HFFc6 (cell line): Measurements from ENCODE around the gene SAMD8. TPM values are rescaled to one million over a fixed set of nuclear protein-coding genes. Genes with fewer than 3 reads are reported as not detected.

Experiments used
- DNase-seq: peaks from one replicate; pipeline ENCODE4 v3.0.0-alpha.2; 2018
- H3K27ac Mint-ChIP-seq: 2 replicates; pipeline ENCODE4 v1.8.0; 2020; ENCODE audit warnings: mild to moderate bottlenecking, mixed read lengths
- H3K27me3 Mint-ChIP-seq: 2 replicates; pipeline ENCODE4 v1.8.0; 2021; ENCODE audit warnings: mild to moderate bottlenecking, moderate library complexity, mixed read lengths; ENCODE audit not compliant: insufficient read depth
- H3K36me3 Mint-ChIP-seq: 2 replicates; pipeline ENCODE4 v1.8.0; 2021; ENCODE audit warnings: low read depth, mixed read lengths
- H3K4me1 Mint-ChIP-seq: 2 replicates; pipeline ENCODE4 v1.8.0; 2020; ENCODE audit warnings: low read depth, mixed read lengths
- H3K4me3 Mint-ChIP-seq: 2 replicates; pipeline ENCODE4 v1.8.0; 2020; ENCODE audit warnings: mild to moderate bottlenecking, moderate library complexity, mixed read lengths
- H3K9me3 Mint-ChIP-seq: 2 replicates; pipeline ENCODE4 v1.8.0; 2020; ENCODE audit warnings: mild to moderate bottlenecking, mixed read lengths
- CTCF ChIP-seq: fragments of 200-600 bp; sonication (generic); IDR thresholded peaks from 2 replicates; pipeline ENCODE4 v1.5.0; 2021; ENCODE audit warnings: antibody characterized with exemption, mild to moderate bottlenecking
- total RNA-seq, 6 experiments: library from RNA; stranded (reverse); fragmentation: NEBNext Ultra II Directional; extraction: Animal tissue kit (Norgen Biotek cat#: 25700); gene quantifications; 2 replicates in 1 of 6; 3 replicates in 5 of 6; pipeline ENCODE4 v1.2.3, GENCODE V29; 2021

Gene SAMD8
- total RNA-seq, 6 experiments from 2014 or later: 26.5 to 31.5 (median 29.9) TPM

DNA sequence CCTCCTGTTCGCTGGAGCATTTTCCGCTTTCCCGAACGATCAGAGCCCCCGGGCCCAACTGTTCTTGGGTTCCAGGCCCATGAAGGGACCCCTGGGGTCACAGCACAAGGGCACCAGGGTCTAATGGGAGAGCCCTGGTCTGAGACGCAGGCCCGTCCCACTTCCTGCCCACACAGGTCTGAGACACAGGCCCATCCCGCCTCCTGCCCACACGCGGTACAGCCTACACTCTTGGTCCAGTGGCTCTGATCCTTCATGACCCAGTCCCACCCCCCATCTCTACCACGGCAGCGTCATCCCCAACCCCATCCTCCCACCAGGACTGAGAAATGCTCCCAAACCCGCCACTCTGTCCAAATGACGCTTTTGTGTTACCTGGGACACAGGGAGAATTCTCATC, 38.7 kb upstream of the SAMD8 start:
- no peak overlapping the region for H3K27ac Mint-ChIP-seq
- no peaks in the 10 kb centered on the region for H3K4me1 Mint-ChIP-seq

GRCh38 chr10:75073442-75073841, 38.0 kb upstream of the SAMD8 start:
- H3K27me3 Mint-ChIP-seq: peaks cover 10% of the 10 kb centered on the region
- no peaks in the 10 kb centered on the region for H3K36me3 Mint-ChIP-seq
- no peak for DNase-seq
- no peak overlapping the region for H3K4me3 Mint-ChIP-seq
- no peaks in the 10 kb centered on the region for H3K9me3 Mint-ChIP-seq
- no peaks in the 10 kb centered on the region for H3K4me1 Mint-ChIP-seq
- no peak overlapping the region for H3K27ac Mint-ChIP-seq
- TF ChIP-seq CTCF: no peak

More for the DNA sequence above, 38.7 kb upstream of the SAMD8 start:
- Mint-ChIP-seq H3K36me3 (no peaks in the 10 kb centered on the region), H3K9me3 (no peaks in the 10 kb centered on the region), H3K27me3 (peaks cover 10% of the 10 kb centered on the region), H3K4me3 (no peak overlapping the region)
- DNase-seq: no peak
- no peak for TF ChIP-seq CTCF

DNA sequence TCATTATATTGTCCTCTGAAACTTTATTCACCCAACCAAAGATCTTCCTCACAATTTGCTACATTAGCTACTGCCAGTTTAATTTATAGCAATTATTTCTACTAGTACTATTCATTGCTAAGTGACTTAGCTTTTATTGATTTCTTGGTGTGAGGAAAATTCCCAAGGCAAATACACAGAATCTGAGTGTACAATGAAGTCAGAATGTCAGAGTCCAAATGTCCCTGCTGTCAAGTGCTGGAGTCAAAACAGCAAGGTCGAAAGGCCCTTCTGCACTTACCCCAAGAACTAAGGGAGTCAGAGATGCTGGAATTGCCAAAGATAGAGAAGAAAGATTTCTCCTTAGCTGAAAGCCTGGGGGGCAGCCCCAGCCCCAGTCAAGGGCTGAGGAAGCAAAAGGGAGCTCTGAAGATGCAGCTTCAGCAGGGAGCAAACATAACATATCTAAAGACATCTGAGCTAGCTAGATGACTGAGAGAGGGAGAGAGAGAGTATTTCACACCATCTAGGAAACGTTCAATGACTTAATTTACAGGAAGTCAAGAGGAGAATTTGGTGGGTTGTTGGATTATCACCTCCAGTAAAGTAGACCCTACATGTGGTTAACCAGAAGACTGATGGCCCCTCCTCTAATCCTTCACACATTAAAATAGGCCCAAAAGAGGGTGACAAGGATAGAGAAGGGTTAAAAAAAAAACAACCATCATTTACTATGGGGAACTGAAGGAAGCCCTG, 36.6 kb upstream of the SAMD8 start:
- Mint-ChIP-seq H3K4me1 (no peaks in the 10 kb centered on the region), H3K4me3 (no peak overlapping the region), H3K27me3 (peaks cover 10% of the 10 kb centered on the region), H3K9me3 (no peaks in the 10 kb centered on the region), H3K27ac (no peak overlapping the region), H3K36me3 (no peaks in the 10 kb centered on the region)
- no peak for TF ChIP-seq CTCF
- no peak for DNase-seq

GRCh38 chr10:75076348-75076747, 35.1 kb upstream of the SAMD8 start:
- Mint-ChIP-seq H3K9me3 (no peaks in the 10 kb centered on the region; the same call in 1 of the 2 replicates), H3K4me1 (no peaks in the 10 kb centered on the region), H3K36me3 (no peaks in the 10 kb centered on the region), H3K27me3 (peaks cover 13% of the 10 kb centered on the region), H3K4me3 (no peak overlapping the region), H3K27ac (no peak overlapping the region)
- TF ChIP-seq CTCF: no peak
- no peak for DNase-seq

- Mint-ChIP-seq H3K9me3 (no peaks in the 10 kb centered on the region; the same call in 1 of the 2 replicates), H3K27me3 (peaks cover 23% of the 10 kb centered on the region), H3K27ac (no peak overlapping the region), H3K4me3 (no peak overlapping the region), H3K4me1 (no peaks in the 10 kb centered on the region), H3K36me3 (no peaks in the 10 kb centered on the region)
- no peak for DNase-seq
- no peak for TF ChIP-seq CTCF
Measured at GRCh38 chr10:75079436-75080083, 31.9 kb upstream of the SAMD8 start.
